Measurements from ENCODE around the gene GPATCH3. TPM values are rescaled to one million over a fixed set of nuclear protein-coding genes. Genes with fewer than 3 reads are reported as not detected.

The GPATCH3 gene
- total and polyA plus RNA-seq, 2 of the 8 experiments (the other 6 are each of a cell fraction or from before 2014, with no cell fraction given): 7.9 to 17.4 TPM

DNA sequence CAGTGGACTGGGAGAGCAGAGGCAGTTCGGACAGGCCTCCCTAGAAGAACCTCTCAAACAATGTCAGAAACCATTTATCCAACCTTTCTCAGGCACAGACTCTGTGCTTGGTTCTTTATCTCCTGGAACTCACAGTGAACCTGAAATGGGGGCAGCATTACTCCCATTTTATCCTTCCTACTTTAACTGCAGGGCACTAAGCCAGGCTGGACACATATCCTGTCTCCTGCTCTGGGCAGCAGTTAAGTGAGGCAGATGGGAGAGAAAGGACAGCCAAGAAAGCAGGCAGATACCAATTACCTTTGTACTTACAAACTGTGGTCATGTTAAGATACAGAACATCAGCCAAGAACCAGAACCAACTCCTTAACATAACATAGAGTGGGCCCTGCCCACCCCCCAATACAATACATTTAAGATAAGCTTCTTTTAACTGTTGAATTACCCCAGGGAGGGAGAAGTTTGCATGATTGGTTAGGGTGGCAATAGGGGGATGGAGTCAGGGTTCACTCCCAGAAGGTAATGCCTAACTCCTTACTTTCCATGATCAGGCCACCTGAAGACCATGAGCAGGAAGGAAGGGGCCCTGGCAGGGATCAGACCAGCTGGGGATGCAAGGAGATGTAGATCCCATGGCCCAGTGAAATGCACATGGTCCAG, 49.1 kb upstream of the GPATCH3 start:
- H2BK5ac ChIP-seq (ENCODE audit: low read depth, low read length): no peak overlapping the region
- CTCF ChIA-PET (ENCODE audit: partially characterized antibody): interaction anchor here (0.8 to 1.5 kb wide), 3 partner anchors 9 to 47 kb away, joined by 3 read pairs; no protein-coding TSS in a partner anchor
- no peak overlapping the region for H4K8ac ChIP-seq (ENCODE audit: extremely low read depth, insufficient read depth, low read length)
- TF ChIP-seq ASH2L (IDR thresholded peaks at IDR 0.05; ENCODE audit: low read length): no peak
- no peak for TF ChIP-seq SUZ12 (IDR thresholded peaks at IDR 0.05; ENCODE audit: low read length)
- no peak for TF ChIP-seq NRF1 (IDR thresholded peaks at IDR 0.05; ENCODE audit: low read depth, low read length)
- TF ChIP-seq RFX5 (IDR thresholded peaks at IDR 0.05; ENCODE audit: borderline replicate concordance, low read depth, low read length): no peak
- TF ChIP-seq RXRA (IDR thresholded peaks at IDR 0.05; ENCODE audit: insufficient read depth, low read depth, low read length): no peak
- no peak for TF ChIP-seq TEAD4 (IDR thresholded peaks at IDR 0.05; ENCODE audit: low read depth, low read length)
- no peak for TF ChIP-seq JUN (IDR thresholded peaks at IDR 0.05; ENCODE audit: low read depth, low read length)
- H2AK5ac ChIP-seq (ENCODE audit: low read depth, low read length): no peak overlapping the region
- H3K56ac ChIP-seq (replicated peaks; ENCODE audit: insufficient read length, low read depth, low read length): no peak overlapping the region
- H3K4me1 ChIP-seq (replicated peaks in 1 of 4; ENCODE audit: control insufficient read depth in 3 of 4, insufficient read depth in 4 of 4, low read length in 3 of 4): no peaks in the 10 kb centered on the region
- no peak overlapping the region for H3K4me3 ChIP-seq (ENCODE audit: extremely low read depth in 1 of 4, insufficient read depth in 2 of 4, low read depth in 3 of 4, low read length in 4 of 4)
- H4K20me1 ChIP-seq (replicated peaks in 1 of 2; ENCODE audit: control insufficient read depth in 1 of 2, insufficient read depth in 2 of 2, low read length in 2 of 2): peaks cover 0 to 5% of the 10 kb centered on the region in 2 experiments
- H2BK120ac ChIP-seq (replicated peaks; ENCODE audit: low read depth, low read length): no peak overlapping the region
- H2BK15ac ChIP-seq (ENCODE audit: low read length): no peak overlapping the region
- no peak overlapping the region for H3K14ac ChIP-seq (ENCODE audit: insufficient read length)
- no peak overlapping the region for H3K4ac ChIP-seq (replicated peaks; ENCODE audit: insufficient read length, low read depth, low read length)
- no peak for DNase-seq (ENCODE audit: low read depth in 1 of 2, low spot score in 2 of 2)
- no peak overlapping the region for H4K91ac ChIP-seq (replicated peaks; ENCODE audit: insufficient read length, low read length)
- no peak overlapping the region for H4K5ac ChIP-seq (ENCODE audit: insufficient read length, low read depth, low read length)
- H3K27ac ChIP-seq (ENCODE audit: low read depth, low read length): no peak overlapping the region
- no peaks in the 10 kb centered on the region for H3K79me1 ChIP-seq (ENCODE audit: low read depth, low read length)
- no peak overlapping the region for H2AFZ ChIP-seq (ENCODE audit: low read length)
- POLR2A ChIA-PET (ENCODE audit: partially characterized antibody): interaction anchor here (0.7 to 5.3 kb wide), 10 partner anchors 8 to 81 kb away, joined by 3 to 26 read pairs (median 6); partner anchors contain the start of genes GPATCH3, GPN2, KDF1 and NUDC
- no peak overlapping the region for H2BK20ac ChIP-seq (ENCODE audit: low read length)
- no peaks in the 10 kb centered on the region for H3K27me3 ChIP-seq (replicated peaks in 1 of 4; ENCODE audit: control insufficient read depth in 3 of 4, extremely low read depth in 1 of 4, insufficient read depth in 3 of 4, low read length in 3 of 4)
- no peak overlapping the region for H3K4me2 ChIP-seq (ENCODE audit: insufficient read depth in 1 of 2, low read depth in 2 of 2, low read length in 2 of 2)
- H3K23me2 ChIP-seq (ENCODE audit: low read depth, low read length): no peaks in the 10 kb centered on the region
- WGBS, 2 experiments (ENCODE audit: extremely low coverage in 1 of 2, insufficient coverage in 1 of 2, insufficient read length in 1 of 2, insufficient replicate concordance in 2 of 2, low coverage in 1 of 2, low lambda C conversion rate in 2 of 2, missing lambda C conversion rate in 1 of 2): 90% methylated on average over 1 of the region's 1 CpG; no CpG with 5 or more reads in 1 of the 2 experiments
- H3K79me2 ChIP-seq (ENCODE audit: control insufficient read depth in 1 of 2, insufficient read depth in 2 of 2, low read length in 2 of 2): no peaks in the 10 kb centered on the region
- no peak overlapping the region for H3K18ac ChIP-seq (ENCODE audit: extremely low read depth, low read length)
- no peak for FAIRE-seq
- H3K9me3 ChIP-seq (ENCODE audit: insufficient read depth in 2 of 2, low read depth in 1 of 2, low read length in 1 of 2): no peaks in the 10 kb centered on the region
- no peak overlapping the region for H3K23ac ChIP-seq (ENCODE audit: insufficient read length)
- no peak overlapping the region for H3K9ac ChIP-seq (replicated peaks in 1 of 4; ENCODE audit: extremely low read depth in 1 of 4, low read depth in 3 of 4, low read length in 3 of 4)
- H3K36me3 ChIP-seq (ENCODE audit: control insufficient read depth in 2 of 4, insufficient read depth in 4 of 4, low read length in 3 of 4): peaks cover 2 to 37% (median 15%) of the 10 kb centered on the region in 4 experiments; a peak in 7 of 8 replicates
- H2BK12ac ChIP-seq (ENCODE audit: low read depth, low read length): no peak overlapping the region

Data from H1 (cell line).